Mesodermal cell (in vitro differentiated cells): ENCODE results near the gene ZNF615.

Experiments used
- H3K27ac ChIP-seq: 2 replicates; pipeline ENCODE4 v1.7.0; 2013; ENCODE audit warnings: mild to moderate bottlenecking, low read depth, low read length, moderate library complexity; ENCODE audit not compliant: severe bottlenecking
- H3K36me3 ChIP-seq: 2 replicates; pipeline ENCODE4 v1.7.1; 2013; ENCODE audit warnings: mild to moderate bottlenecking, low read length, moderate library complexity; ENCODE audit not compliant: control insufficient read depth, insufficient read depth
- H3K4me1 ChIP-seq: one replicate; pipeline ENCODE4 v1.7.1; 2013; ENCODE audit warnings: mild to moderate bottlenecking, low read length; ENCODE audit not compliant: insufficient read depth, control insufficient read depth, poor library complexity, severe bottlenecking
- H3K4me3 ChIP-seq: 2 replicates; pipeline ENCODE4 v1.7.0; 2013; ENCODE audit warnings: low read length, control low read depth, mild to moderate bottlenecking; ENCODE audit not compliant: insufficient read depth, poor library complexity, severe bottlenecking; ENCODE audit errors: extremely low read depth
- H3K9me3 ChIP-seq: 2 replicates; pipeline ENCODE4 v1.7.1; 2013; ENCODE audit warnings: mild to moderate bottlenecking, low read length, moderate library complexity; ENCODE audit not compliant: control insufficient read depth
- WGBS, 2 experiments: methylation state at CpG; one replicate each; pipeline ENCODE4 v1.1.5; 2013; ENCODE audit warnings: missing lambda C conversion rate in 2 of 2; ENCODE audit not compliant: insufficient coverage in 2 of 2; 5-methylcytosine and 5-hydroxymethylcytosine counted together

Gene ZNF615

DNA sequence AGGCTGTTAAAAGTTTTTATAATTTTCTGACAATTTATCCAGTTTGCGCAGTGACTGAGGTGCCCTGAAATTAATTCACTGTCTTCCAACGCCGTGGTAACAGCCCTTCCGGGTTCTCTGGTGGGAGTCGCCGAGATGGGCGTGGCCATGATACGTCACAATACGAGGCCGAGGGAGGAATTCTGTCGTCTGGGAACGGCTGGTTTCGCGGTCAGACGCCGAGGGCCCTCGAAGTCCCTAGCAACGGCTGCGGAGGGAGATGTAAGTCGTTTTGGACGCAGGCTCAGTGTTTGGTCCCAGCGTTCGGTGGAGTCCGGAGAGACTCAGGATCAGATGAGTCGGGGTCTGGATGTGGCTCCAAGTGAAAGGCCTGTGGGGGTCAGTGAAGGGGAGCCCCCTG, 59.0 kb downstream of the ZNF615 start:
- Histone ChIP-seq H3K4me3 (no peak overlapping the region), H3K9me3 (peaks cover 62% of the 10 kb centered on the region)

GRCh38 chr19:51946602-51947001, 61.4 kb downstream of the ZNF615 start:
- peaks cover 44% of the 10 kb centered on the region for H3K36me3 ChIP-seq

More for the DNA sequence above, 59.0 kb downstream of the ZNF615 start:
- Histone ChIP-seq H3K36me3 (peaks cover 21% of the 10 kb centered on the region), H3K4me1 (no peaks in the 10 kb centered on the region), H3K27ac (no peak overlapping the region)
- WGBS, 2 experiments = 95 to 99% methylated on average over 24 to 25 of the region's 25 CpGs

GRCh38 chr19:51944798-51945552, 63.0 kb downstream of the ZNF615 start:
- H3K36me3 ChIP-seq = peaks cover 61% of the 10 kb centered on the region
- no peak overlapping the region for H3K4me3 ChIP-seq
- no peaks in the 10 kb centered on the region for H3K4me1 ChIP-seq
- H3K27ac ChIP-seq = no peak overlapping the region
- H3K9me3 ChIP-seq = peaks cover 92% of the 10 kb centered on the region
- WGBS, 2 experiments = 94 to 100% methylated on average over 3 to 4 of the region's 7 CpGs

More at GRCh38 chr19:51946602-51947001, 61.4 kb downstream of the ZNF615 start:
- Histone ChIP-seq H3K9me3 (peaks cover 82% of the 10 kb centered on the region), H3K4me3 (no peak overlapping the region), H3K27ac (no peak overlapping the region), H3K4me1 (no peaks in the 10 kb centered on the region)
- no CpG with 5 or more reads among the region's 1 CpG for WGBS, 2 experiments
